GM18507 (cell line): ENCODE data around the gene ZNF780A.

Source experiments
- DNase-seq: peaks from one replicate; pipeline ENCODE4 v3.0.0; 2011; ENCODE audit warnings: low read depth; ENCODE audit not compliant: insufficient read length; ENCODE audit errors: extremely low spot score
- FAIRE-seq: peaks from 2 replicates; lab custom pipeline; 2011; peaks lifted over from hg19 to GRCh38; lab: Jason Lieb, UNC

Gene ZNF780A

DNA sequence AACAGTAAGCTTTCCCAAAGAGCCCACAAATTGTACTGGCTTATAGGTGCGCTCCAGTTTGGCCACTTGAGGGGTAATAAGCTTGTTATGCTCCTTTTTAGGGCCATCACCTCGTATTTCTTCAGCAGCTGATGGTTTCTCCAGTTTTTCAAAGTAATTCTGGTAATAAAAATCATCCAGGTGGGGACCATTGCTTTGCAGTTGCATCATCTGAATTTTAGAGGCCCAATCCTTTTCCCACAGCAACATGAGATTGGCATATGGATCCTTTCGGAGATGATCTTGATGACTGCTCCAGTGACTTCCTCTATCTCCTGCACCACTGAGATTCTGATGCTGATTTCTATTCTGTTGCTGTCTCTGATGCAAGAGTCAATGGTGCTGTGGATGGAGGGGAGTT is 66.8 kb downstream of the ZNF780A start:
- FAIRE-seq (no peak), DNase-seq (no peak)
